HCT116 (cell line): Measurements from ENCODE around the gene HFE. TPM values are rescaled to one million over a fixed set of nuclear protein-coding genes. Genes with fewer than 3 reads are reported as not detected.

Experiments
- ATAC-seq: fragments of 200-7000 bp; cut with Tn5 transposase; 2 replicates; pipeline ENCODE4 v1.9.1; 2020; ENCODE audit warnings: mild to moderate bottlenecking, moderate library complexity
- BruUV-seq: library from RNA; stranded (reverse); fragments of 400-500 nt; replicated peaks from 2 replicates; lab custom pipeline; 2021; lab: Mats Ljungman, UMichigan
- CTCF ChIA-PET: fragments of 300-600 bp; sonication (Branson Sonifier 250); formaldehyde crosslinking; loops from one replicate; lab custom pipeline; 2021; ENCODE audit warnings: antibody characterized with exemption; lab: Charles Lee
- POLR2A ChIA-PET: fragments of 300-600, 350-600 bp; sonication (Branson Sonifier 250); formaldehyde crosslinking; loops from one replicate; lab custom pipeline; 2021; ENCODE audit warnings: antibody characterized with exemption; lab: Charles Lee
- RAD21 ChIA-PET, 2 experiments: fragments of 300-600 bp; sonication (Branson Sonifier 250); formaldehyde crosslinking; loops; one replicate each; lab custom pipeline; 2023; ENCODE audit warnings: low total read pairs in 2 of 2; ENCODE audit not compliant: uncharacterized antibody in 2 of 2, unreplicated experiment in 2 of 2, low non-redundant PET in 1 of 2; lab: Charles Lee
- DNase-seq: peaks from one replicate; pipeline ENCODE4 v3.0.0-alpha.2; 2010; ENCODE audit warnings: low read depth, low spot score
- H2AFZ ChIP-seq: fragments of 200-600 bp; shearing (Covaris generic), sonication (generic); 2 replicates; pipeline ENCODE4 v1.6.1; 2017; ENCODE audit warnings: low read depth, mixed run types, mixed read lengths, antibody characterized with exemption, low read length; ENCODE audit not compliant: poor library complexity, severe bottlenecking
- H3K27ac ChIP-seq: 2 replicates; pipeline ENCODE4 v1.5.1; 2012; ENCODE audit warnings: low read depth, low read length
- H3K27me3 ChIP-seq: fragments of 200-600 bp; sonication (generic); 2 replicates; pipeline ENCODE4 v1.6.1; 2016; ENCODE audit warnings: mixed run types, low read length, mixed read lengths; ENCODE audit not compliant: insufficient read depth
- H3K36me3 ChIP-seq, 2 experiments: fragments of 200-500 bp in 1 of 2; fragments of 200-600 bp in 1 of 2; sonication (Bioruptor generic) in 1 of 2; sonication (generic) in 1 of 2; 2 replicates each; pipeline versions ENCODE4 v1.5.1 to v1.6.1; 2014 to 2016; ENCODE audit warnings: low read length in 2 of 2, inconsistent platforms in 1 of 2, mixed read lengths in 1 of 2, mixed run types in 1 of 2; ENCODE audit not compliant: insufficient read depth in 2 of 2, control insufficient read depth in 1 of 2
- H3K4me1 ChIP-seq, 2 experiments: fragments of 200-600 bp in 1 of 2; sonication (generic) in 1 of 2; 2 replicates each; pipeline versions ENCODE4 v1.5.1 to v1.6.1; 2012 to 2017; ENCODE audit warnings: low read length in 2 of 2, inconsistent platforms in 1 of 2, mild to moderate bottlenecking in 1 of 2, mixed read lengths in 1 of 2, mixed run types in 1 of 2, moderate library complexity in 1 of 2; ENCODE audit not compliant: insufficient read depth in 2 of 2, control insufficient read depth in 1 of 2
- H3K4me2 ChIP-seq: fragments of 200-600 bp; sonication (generic); 2 replicates; pipeline ENCODE4 v1.6.1; 2017; ENCODE audit warnings: mixed run types, low read length, mixed read lengths
- H3K4me3 ChIP-seq, 2 experiments: fragments of 200-600 bp in 1 of 2; sonication (generic) in 1 of 2; replicated peaks in 1 of 2; 2 replicates each; pipeline ENCODE4 v1.5.1; 2011 to 2016; ENCODE audit warnings: low read length in 2 of 2, control low read depth in 1 of 2, low read depth in 1 of 2, mild to moderate bottlenecking in 1 of 2, mixed read lengths in 1 of 2, mixed run types in 1 of 2
- H3K79me2 ChIP-seq: fragments of 200-600 bp; sonication (generic); 2 replicates; pipeline ENCODE4 v1.6.1; 2017; ENCODE audit warnings: mild to moderate bottlenecking, mixed run types, low read length, moderate library complexity, mixed read lengths; ENCODE audit not compliant: insufficient read depth
- H3K9ac ChIP-seq: fragments of 200-600 bp; sonication (generic); 2 replicates; pipeline ENCODE4 v1.6.1; 2016; ENCODE audit warnings: low read length, mixed read lengths
- H3K9me2 ChIP-seq: fragments of 200-600 bp; sonication (generic), shearing (Covaris generic); 2 replicates; pipeline ENCODE4 v1.6.1; 2017; ENCODE audit warnings: mixed run types, mild to moderate bottlenecking, moderate library complexity; ENCODE audit not compliant: insufficient read depth
- H3K9me3 ChIP-seq, 2 experiments: fragments of 200-500 bp in 1 of 2; fragments of 200-600 bp in 1 of 2; sonication (Bioruptor generic) in 1 of 2; sonication (generic) in 1 of 2; 2 replicates each; pipeline ENCODE4 v1.6.1; 2014 to 2017; ENCODE audit warnings: low read length in 2 of 2, mixed read lengths in 2 of 2, inconsistent platforms in 1 of 2, low read depth in 1 of 2, mild to moderate bottlenecking in 1 of 2, mixed run types in 1 of 2, moderate library complexity in 1 of 2; ENCODE audit not compliant: control insufficient read depth in 1 of 2, insufficient read depth in 1 of 2
- H4K20me1 ChIP-seq: fragments of 200-600 bp; sonication (generic), shearing (Covaris generic); 2 replicates; pipeline ENCODE4 v1.6.1; 2017; ENCODE audit warnings: mixed run types, mild to moderate bottlenecking, moderate library complexity; ENCODE audit not compliant: insufficient read depth
- CEBPB ChIP-seq: IDR thresholded peaks from 2 replicates; pipeline ENCODE4 v1.6.1; 2012; ENCODE audit warnings: low read depth
- CTCF ChIP-seq, 3 experiments: fragments of 200-600 bp in 1 of 3; sonication (generic) in 1 of 3; IDR thresholded peaks in 2 of 3; conservative IDR thresholded peaks in 1 of 3; 2 replicates each; pipeline ENCODE4 v1.5.1; 2012 to 2017; ENCODE audit warnings: low read depth in 2 of 3, low read length in 2 of 3, antibody characterized with exemption in 1 of 3, borderline replicate concordance in 1 of 3, control low read depth in 1 of 3, mild to moderate bottlenecking in 1 of 3, mixed read lengths in 1 of 3, mixed run types in 1 of 3, moderate library complexity in 1 of 3; ENCODE audit not compliant: insufficient read depth in 1 of 3
- EGR1 ChIP-seq: IDR thresholded peaks from 2 replicates; pipeline ENCODE4 v1.6.1; 2012; ENCODE audit warnings: low read depth
- EZH2 ChIP-seq: fragments of 200-600 bp; sonication (generic); IDR thresholded peaks from 2 replicates; pipeline ENCODE4 v1.6.1; 2017; ENCODE audit warnings: antibody characterized with exemption, mixed run types
- JUND ChIP-seq: IDR thresholded peaks from 2 replicates; pipeline ENCODE4 v1.6.1; 2012
- MAX ChIP-seq: IDR thresholded peaks from 2 replicates; pipeline ENCODE4 v1.6.1; 2012
- REST ChIP-seq: IDR thresholded peaks from 2 replicates; pipeline ENCODE4 v1.6.1; 2012; ENCODE audit warnings: low read depth
- SP1 ChIP-seq: IDR thresholded peaks from 2 replicates; pipeline ENCODE4 v1.6.1; 2012; ENCODE audit warnings: low read depth
- SRF ChIP-seq: IDR thresholded peaks from 2 replicates; pipeline ENCODE4 v1.6.1; 2012; ENCODE audit warnings: low read depth
- intact Hi-C: fragments of 100-400 bp; cut with micrococcal nuclease; formaldehyde crosslinking; loops from 2 replicates; pipeline ENCODE4 v1.10.0; 2022
- total RNA-seq: library from RNA; stranded (reverse); gene quantifications from one replicate; pipeline ENCODE4 v1.2.1, GENCODE V29; 2021; ENCODE audit not compliant: unreplicated experiment

HFE gene
- total RNA-seq, 1 experiment from 2014 or later: 9.8 TPM

DNA sequence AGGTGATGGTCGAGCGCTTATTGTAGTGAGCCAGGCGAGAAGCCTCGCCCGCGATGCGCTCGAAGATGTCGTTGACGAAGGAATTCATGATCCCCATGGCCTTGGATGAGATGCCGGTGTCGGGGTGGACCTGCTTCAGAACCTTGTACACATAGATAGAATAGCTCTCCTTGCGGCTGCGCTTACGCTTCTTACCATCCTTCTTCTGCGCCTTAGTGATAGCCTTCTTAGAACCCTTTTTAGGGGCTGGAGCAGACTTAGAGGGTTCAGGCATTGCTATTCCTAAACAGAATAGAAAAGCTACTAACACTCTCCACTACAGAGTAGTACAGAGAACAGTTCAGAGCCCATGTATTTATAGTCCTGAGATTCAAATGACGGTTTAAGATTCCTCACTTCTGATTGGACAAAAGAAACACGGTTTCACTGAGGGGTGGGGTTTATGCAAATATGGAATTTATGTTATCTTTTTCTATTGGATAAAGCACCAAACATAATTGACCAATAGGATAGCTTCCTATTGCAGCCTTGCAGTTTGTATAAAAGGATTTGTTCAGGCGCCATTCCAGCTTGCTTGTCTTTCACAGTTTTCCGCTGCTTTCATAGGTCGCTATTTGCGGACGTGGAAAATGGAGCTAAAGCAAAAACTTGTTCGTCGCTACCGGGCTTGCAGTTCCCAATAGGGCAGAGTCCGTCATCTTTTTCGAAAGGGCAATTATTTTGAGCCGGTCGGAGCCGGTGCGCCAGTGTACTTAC, 43.7 kb upstream of the HFE start:
- no peak for TF ChIP-seq SP1
- TF ChIP-seq EZH2: no peak
- no peak for TF ChIP-seq CEBPB
- no peak for TF ChIP-seq EGR1
- TF ChIP-seq REST: no peak
- TF ChIP-seq JUND: no peak
- no peak for TF ChIP-seq SRF
- TF ChIP-seq CTCF (IDR thresholded peaks at IDR 0.05 in 2 of 3, conservative IDR thresholded peaks at IDR 0.05 in 1 of 3; ENCODE audit: borderline replicate concordance in 1 of 3, insufficient read depth in 1 of 3, low read depth in 2 of 3, low read length in 2 of 3): no peak
- no peak for TF ChIP-seq MAX
- H4K20me1 ChIP-seq: no peaks in the 10 kb centered on the region
- no peaks in the 10 kb centered on the region for H3K9me2 ChIP-seq
- CTCF ChIA-PET: interaction anchor here (1.2 kb wide), 1 partner anchor 17 kb away, joined by 4 read pairs; no protein-coding TSS in a partner anchor
- no TSS peak for BruUV-seq
- H3K4me1 ChIP-seq: peaks cover 5 to 8% of the 10 kb centered on the region in 2 experiments; a peak in 3 of 4 replicates
- H3K36me3 ChIP-seq: no peaks in the 10 kb centered on the region
- H3K4me3 ChIP-seq: no peak overlapping the region
- no peak overlapping the region for H3K9ac ChIP-seq
- H3K27me3 ChIP-seq: no peaks in the 10 kb centered on the region
- H3K79me2 ChIP-seq: no peaks in the 10 kb centered on the region
- RAD21 ChIA-PET: no interaction called here
- no peaks in the 10 kb centered on the region; a peak in 1 of 4 replicates for H3K9me3 ChIP-seq
- H2AFZ ChIP-seq: no peak overlapping the region
- POLR2A ChIA-PET: interaction anchor here (0.9 to 13.4 kb wide), 2 partner anchors 12 kb away, joined by 4 to 202 read pairs; a partner anchor contains a TSS
- no peak overlapping the region for H3K27ac ChIP-seq
- ATAC-seq: no peak
- DNase-seq: no peak
- intact Hi-C loops: no loop called here
- no peak overlapping the region for H3K4me2 ChIP-seq
